ENCODE data around the gene ASMTL.

ASMTL gene

DNA sequence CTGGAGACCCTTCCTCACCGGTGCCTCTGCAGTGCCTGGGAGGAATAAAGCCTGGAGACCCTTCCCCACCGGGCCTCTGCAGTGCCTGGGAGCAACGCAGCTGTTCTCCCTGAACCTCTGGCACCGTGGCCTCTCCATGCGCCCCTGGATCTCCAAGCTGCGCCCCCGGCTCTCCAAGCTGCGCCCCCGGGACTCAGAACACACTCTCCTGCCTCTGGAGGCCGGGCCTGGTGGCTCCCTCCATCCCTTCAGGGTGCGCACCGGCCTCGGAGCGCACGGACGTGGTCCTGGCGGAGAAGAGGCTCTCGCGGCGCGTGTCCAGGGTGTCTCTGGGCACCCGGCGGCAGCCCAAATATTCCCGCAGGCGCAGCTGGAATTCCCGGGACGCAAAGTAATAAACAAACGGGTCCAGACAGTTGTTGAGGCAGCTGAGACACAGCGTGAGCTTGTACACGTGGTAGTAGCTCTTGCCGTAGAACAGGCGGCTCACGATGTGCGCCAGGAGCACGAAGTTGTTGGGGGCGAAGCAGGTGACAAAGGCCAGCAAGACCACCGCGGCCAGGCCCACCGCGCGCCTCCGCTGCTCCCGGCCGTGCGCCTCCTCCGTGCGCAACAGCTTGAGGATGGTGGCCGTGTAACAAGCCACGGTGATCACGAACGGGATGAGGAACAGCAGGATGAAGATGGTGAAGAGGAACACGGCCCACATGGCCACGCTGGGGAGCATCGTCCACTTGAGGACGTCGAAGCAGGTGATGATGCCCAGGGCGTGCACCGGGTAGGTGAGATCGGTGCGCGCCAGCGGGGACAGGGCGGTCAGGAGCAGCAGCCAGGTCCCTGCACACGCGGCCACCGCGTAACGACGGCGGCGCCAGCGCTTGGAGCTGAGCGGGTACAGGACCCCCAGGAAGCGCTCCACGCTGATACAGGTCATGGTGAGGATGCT, 12.8 kb upstream of the ASMTL start:
- no peaks in the 10 kb centered on the region for H3K4me1 ChIP-seq (ENCODE audit: control insufficient read depth, insufficient read depth, low read length)
- H3K27me3 ChIP-seq (replicated peaks; ENCODE audit: control insufficient read depth, insufficient read depth, low read length): peaks cover 40% of the 10 kb centered on the region
- no peaks in the 10 kb centered on the region for H3K9me3 ChIP-seq (ENCODE audit: control insufficient read depth, low read length)
- peak; percentile 7 for DNase-seq (ENCODE audit: low read depth)
- no peak overlapping the region for H3K4me3 ChIP-seq (ENCODE audit: low read length)
- no peaks in the 10 kb centered on the region for H3K36me3 ChIP-seq (ENCODE audit: control insufficient read depth, insufficient read depth, low read length, severe bottlenecking)
- no peak overlapping the region for H3K9ac ChIP-seq (ENCODE audit: low read length)

DNA sequence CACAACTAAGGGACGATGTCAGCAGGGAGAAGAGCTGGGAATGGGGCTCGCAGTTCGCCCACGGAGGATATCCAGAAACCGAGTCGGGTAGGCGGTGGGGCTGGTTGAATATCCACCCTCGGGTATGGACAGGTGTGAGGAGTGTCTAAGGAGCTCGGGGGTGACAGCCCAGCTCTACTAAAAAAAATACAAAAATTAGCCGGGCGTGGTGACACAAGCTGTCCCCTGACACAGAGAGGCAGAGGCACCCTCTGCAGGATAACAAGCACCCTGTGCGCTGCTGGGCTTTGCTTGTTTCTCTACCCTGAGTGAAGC, 12.2 kb upstream of the ASMTL start:
- H3K9ac ChIP-seq (ENCODE audit: low read length): no peak overlapping the region
- no peak for DNase-seq (ENCODE audit: low read depth)
- peaks cover 45% of the 10 kb centered on the region for H3K27me3 ChIP-seq (replicated peaks; ENCODE audit: control insufficient read depth, insufficient read depth, low read length)
- no peaks in the 10 kb centered on the region for H3K4me1 ChIP-seq (ENCODE audit: control insufficient read depth, insufficient read depth, low read length)
- H3K36me3 ChIP-seq (ENCODE audit: control insufficient read depth, insufficient read depth, low read length, severe bottlenecking): no peaks in the 10 kb centered on the region
- H3K4me3 ChIP-seq (ENCODE audit: low read length): no peak overlapping the region
- H3K9me3 ChIP-seq (ENCODE audit: control insufficient read depth, low read length): no peaks in the 10 kb centered on the region

DNA sequence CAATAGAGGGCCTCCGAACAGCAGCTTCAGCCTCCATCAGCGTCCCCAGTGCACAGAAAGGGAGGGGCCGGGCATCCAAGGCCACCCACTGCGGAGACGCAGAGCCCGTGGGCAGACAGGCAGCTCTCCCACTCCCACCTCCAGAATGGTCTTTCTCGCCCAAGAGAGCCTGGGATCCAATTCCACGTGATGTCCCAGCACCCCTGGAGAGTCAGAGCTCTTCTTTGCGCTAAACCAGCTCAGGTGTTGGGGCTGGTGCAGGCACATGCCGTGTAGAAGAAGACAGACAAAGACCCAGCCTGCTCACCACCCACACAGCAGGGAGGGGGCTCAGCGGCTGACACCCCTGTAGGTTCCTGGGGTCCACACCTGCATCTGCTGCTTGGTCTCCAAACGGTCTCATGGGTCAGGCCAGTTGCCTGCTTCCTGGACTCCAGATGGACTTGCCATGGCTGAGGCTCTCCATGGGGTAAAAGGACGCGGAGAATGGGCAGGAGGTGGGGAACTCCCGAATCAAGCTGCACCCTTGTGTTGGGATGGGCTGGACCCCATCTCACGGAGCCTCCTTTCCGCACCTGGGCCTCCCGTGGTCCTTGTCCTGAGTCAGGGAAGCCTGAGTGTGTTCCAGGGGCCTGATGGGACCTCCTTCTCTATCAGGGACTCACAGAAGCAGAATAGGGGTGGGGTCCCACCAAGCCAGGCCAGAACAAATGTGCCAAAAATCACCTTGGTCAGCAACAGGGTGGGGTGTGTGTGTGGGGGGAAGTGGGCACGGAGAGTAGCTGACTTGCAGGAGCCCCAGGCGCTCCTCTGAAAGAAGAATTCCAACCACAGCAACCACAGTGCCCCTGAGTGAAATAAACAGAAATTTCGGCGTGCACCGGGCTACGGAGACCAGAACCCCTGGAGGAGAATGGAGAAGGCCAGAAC, 11.6 kb upstream of the ASMTL start:
- Histone ChIP-seq H3K4me3 (ENCODE audit: low read length) (no peak overlapping the region), H3K36me3 (ENCODE audit: control insufficient read depth, insufficient read depth, low read length, severe bottlenecking) (no peaks in the 10 kb centered on the region), H3K4me1 (ENCODE audit: control insufficient read depth, insufficient read depth, low read length) (no peaks in the 10 kb centered on the region), H3K9me3 (ENCODE audit: control insufficient read depth, low read length) (no peaks in the 10 kb centered on the region), H3K27me3 (replicated peaks; ENCODE audit: control insufficient read depth, insufficient read depth, low read length) (peaks cover 49% of the 10 kb centered on the region), H3K9ac (ENCODE audit: low read length) (no peak overlapping the region)
- no peak for DNase-seq (ENCODE audit: low read depth)

DNA sequence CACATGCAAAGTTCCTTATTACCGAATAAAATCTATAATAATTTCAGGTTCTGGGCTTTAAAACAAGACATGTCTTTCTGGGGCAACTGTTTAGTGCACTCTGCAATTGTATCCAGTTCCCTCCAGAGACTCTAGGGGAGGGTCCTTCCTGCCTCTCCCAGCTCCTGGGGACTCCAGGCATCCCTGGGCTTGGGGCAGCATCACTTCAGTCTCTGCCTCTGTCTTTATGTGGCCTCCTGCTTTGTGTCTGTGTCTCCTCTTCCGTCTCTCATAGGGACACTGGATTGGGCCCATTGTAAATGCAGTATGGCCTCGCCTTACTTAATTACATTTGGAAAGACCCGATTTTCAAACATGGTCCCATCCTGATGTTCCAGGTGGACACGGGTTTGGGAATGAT, 10.9 kb upstream of the ASMTL start:
- Histone ChIP-seq H3K27me3 (replicated peaks; ENCODE audit: control insufficient read depth, insufficient read depth, low read length) (peaks cover 54% of the 10 kb centered on the region), H3K4me3 (ENCODE audit: low read length) (no peak overlapping the region), H3K4me1 (ENCODE audit: control insufficient read depth, insufficient read depth, low read length) (no peaks in the 10 kb centered on the region), H3K36me3 (ENCODE audit: control insufficient read depth, insufficient read depth, low read length, severe bottlenecking) (no peaks in the 10 kb centered on the region), H3K9ac (ENCODE audit: low read length) (no peak overlapping the region), H3K9me3 (ENCODE audit: control insufficient read depth, low read length) (no peaks in the 10 kb centered on the region)
- no peak for DNase-seq (ENCODE audit: low read depth)

DNA sequence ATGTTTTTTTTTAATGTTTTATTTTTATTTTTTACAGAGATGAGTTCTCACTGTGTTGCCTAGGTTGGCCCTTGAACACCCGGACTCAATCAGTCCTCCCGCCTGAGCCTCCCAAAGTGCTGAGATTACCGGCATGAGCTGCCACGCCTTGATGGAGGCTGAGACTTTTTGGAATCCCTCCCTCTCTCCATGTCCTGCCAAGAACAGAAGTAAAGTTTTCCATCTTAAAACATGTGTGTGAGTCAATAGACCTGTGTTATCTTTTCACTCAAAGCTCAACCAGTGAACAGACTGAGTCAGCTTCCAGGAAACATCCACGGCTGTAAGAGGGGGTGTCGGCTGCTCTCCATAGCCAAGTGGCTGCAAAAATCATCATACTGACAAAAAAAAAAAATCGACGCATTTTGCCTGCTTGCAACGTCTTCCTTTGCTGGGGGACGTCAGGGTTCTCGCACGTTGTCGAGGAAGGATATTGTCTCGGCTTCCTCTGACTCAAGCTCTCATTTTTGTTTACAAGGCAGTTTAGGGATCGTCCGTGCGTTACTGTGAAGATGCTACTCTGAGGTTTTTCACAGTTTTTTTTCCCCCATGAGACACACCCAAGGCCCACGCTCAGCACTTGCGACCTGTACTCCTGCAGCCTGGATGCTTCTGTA, 10.0 kb upstream of the ASMTL start:
- Histone ChIP-seq H3K4me3 (ENCODE audit: low read length) (no peak overlapping the region), H3K9ac (ENCODE audit: low read length) (no peak overlapping the region), H3K9me3 (ENCODE audit: control insufficient read depth, low read length) (no peaks in the 10 kb centered on the region), H3K36me3 (ENCODE audit: control insufficient read depth, insufficient read depth, low read length, severe bottlenecking) (no peaks in the 10 kb centered on the region), H3K4me1 (ENCODE audit: control insufficient read depth, insufficient read depth, low read length) (no peaks in the 10 kb centered on the region), H3K27me3 (replicated peaks; ENCODE audit: control insufficient read depth, insufficient read depth, low read length) (peaks cover 57% of the 10 kb centered on the region)
- peak; percentile 49 for DNase-seq (ENCODE audit: low read depth)

DNA sequence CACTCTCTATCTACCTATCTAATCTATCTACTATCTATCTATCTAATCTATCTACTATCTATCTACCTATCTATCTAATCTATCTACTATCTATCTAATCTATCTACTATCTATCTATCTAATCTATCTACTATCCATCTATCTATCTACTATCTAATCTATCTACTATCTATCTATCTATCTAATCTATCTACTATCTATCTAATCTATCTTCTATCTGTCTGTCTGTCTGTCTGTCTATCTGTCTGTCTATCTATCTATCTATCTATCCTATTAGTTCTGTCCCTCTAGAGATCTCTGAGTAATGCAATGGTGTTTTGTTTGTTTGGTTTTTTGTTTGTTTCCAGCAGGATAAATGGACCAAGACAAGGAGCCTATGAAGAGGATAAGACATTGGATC, 9.4 kb upstream of the ASMTL start:
- peaks cover 57% of the 10 kb centered on the region for H3K27me3 ChIP-seq (replicated peaks; ENCODE audit: control insufficient read depth, insufficient read depth, low read length)
- H3K9me3 ChIP-seq (ENCODE audit: control insufficient read depth, low read length): no peaks in the 10 kb centered on the region
- H3K36me3 ChIP-seq (ENCODE audit: control insufficient read depth, insufficient read depth, low read length, severe bottlenecking): no peaks in the 10 kb centered on the region
- H3K9ac ChIP-seq (ENCODE audit: low read length): no peak overlapping the region
- H3K4me3 ChIP-seq (ENCODE audit: low read length): no peak overlapping the region
- no peak for DNase-seq (ENCODE audit: low read depth)
- H3K4me1 ChIP-seq (ENCODE audit: control insufficient read depth, insufficient read depth, low read length): no peaks in the 10 kb centered on the region

DNA sequence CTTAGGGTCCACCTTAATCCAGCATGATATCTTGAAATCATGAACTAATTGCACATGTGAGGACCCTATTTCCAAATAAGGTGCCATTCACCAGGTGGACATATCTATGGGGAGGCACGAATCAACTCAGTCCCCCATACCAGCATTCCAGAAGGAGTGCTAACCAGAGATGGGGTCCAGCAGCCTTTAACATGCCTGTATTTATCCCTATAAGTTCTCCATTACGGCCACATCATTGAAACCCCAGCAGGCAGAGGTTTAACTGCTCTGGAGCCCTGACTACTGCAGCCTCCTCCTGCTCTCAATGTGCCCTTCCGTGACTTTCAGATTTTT, 3.2 kb upstream of the ASMTL start:
- Histone ChIP-seq H3K4me1 (ENCODE audit: control insufficient read depth, insufficient read depth, low read length) (peaks cover 8% of the 10 kb centered on the region), H3K36me3 (ENCODE audit: control insufficient read depth, insufficient read depth, low read length, severe bottlenecking) (no peaks in the 10 kb centered on the region), H3K27me3 (replicated peaks; ENCODE audit: control insufficient read depth, insufficient read depth, low read length) (peaks cover 46% of the 10 kb centered on the region), H3K4me3 (ENCODE audit: low read length) (no peak overlapping the region), H3K9ac (ENCODE audit: low read length) (no peak overlapping the region), H3K9me3 (ENCODE audit: control insufficient read depth, low read length) (no peaks in the 10 kb centered on the region)
- DNase-seq (ENCODE audit: low read depth): no peak

DNA sequence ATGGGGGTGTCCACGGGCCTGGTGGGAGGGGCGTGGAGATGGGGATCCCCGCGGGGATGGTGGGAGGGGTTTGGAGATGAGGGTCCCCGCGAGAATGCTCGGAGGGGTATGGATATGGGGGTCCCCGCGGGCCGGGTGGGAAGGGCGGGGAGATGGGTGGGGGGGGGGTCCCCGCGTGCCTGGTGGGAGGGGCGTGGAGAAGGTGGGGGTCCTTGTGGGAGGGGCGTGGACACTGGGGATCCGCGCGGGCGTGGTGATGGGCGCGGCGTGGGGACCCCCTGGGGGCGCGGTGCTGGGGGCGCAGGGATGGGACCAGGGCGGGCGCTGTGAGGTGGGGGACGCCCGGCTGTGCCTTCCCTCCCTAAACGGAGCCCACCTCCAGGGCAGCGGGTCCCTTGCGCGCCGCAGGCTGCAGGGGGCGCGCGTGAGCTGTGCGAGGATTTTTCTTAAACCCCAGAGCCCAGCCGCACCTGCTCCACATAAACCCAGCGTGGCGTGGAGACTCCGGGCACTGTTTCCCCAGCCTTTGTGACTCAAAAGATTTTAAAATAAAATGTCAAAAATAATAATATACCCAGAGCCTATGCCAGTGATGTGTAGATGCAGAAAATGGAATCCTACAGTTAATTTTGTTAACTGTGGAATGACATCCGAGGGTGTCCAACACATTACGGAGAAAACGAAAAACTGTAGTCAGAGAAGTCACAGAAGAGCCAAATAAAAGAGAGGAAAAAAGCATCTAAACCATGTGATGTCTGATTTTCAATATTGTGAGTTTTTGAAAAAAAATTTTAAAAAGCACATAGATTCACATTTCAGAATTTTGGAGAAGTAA, 1.5 kb upstream of the ASMTL start:
- H3K4me1 ChIP-seq (ENCODE audit: control insufficient read depth, insufficient read depth, low read length): peaks cover 8% of the 10 kb centered on the region
- H3K27me3 ChIP-seq (replicated peaks; ENCODE audit: control insufficient read depth, insufficient read depth, low read length): peaks cover 33% of the 10 kb centered on the region
- peak overlapping the region; percentile 47 for H3K4me3 ChIP-seq (ENCODE audit: low read length)
- no peaks in the 10 kb centered on the region for H3K9me3 ChIP-seq (ENCODE audit: control insufficient read depth, low read length)
- H3K36me3 ChIP-seq (ENCODE audit: control insufficient read depth, insufficient read depth, low read length, severe bottlenecking): no peaks in the 10 kb centered on the region
- peak; percentile 94 for DNase-seq (ENCODE audit: low read depth)
- H3K9ac ChIP-seq (ENCODE audit: low read length): no peak overlapping the region

DNA sequence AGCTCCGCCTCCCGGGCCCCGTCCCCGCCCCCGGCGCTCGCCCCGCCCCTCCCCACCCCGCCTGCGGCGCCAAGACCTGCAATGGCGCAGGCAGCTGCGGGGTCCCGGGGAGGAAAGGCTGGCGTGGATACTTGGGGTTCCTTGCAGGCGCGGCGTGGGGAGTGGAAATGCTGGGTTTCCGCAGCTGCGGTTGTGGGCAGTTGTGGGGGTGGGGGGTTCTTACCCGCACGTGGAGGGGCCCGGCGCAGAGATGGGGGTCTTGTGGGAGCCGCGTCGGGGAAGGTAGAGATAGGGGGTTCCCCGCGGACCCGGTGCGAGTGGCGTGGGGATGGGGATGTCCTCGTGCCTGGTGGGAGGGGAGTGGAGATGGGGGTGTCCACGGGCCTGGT, 680 bp upstream of the ASMTL start:
- peaks cover 8% of the 10 kb centered on the region for H3K4me1 ChIP-seq (ENCODE audit: control insufficient read depth, insufficient read depth, low read length)
- DNase-seq (ENCODE audit: low read depth): no peak
- no peaks in the 10 kb centered on the region for H3K9me3 ChIP-seq (ENCODE audit: control insufficient read depth, low read length)
- H3K4me3 ChIP-seq (ENCODE audit: low read length): peak overlapping the region; percentile 83
- peak overlapping the region; percentile 79 for H3K9ac ChIP-seq (ENCODE audit: low read length)
- H3K36me3 ChIP-seq (ENCODE audit: control insufficient read depth, insufficient read depth, low read length, severe bottlenecking): no peaks in the 10 kb centered on the region
- H3K27me3 ChIP-seq (replicated peaks; ENCODE audit: control insufficient read depth, insufficient read depth, low read length): peaks cover 26% of the 10 kb centered on the region

DNA sequence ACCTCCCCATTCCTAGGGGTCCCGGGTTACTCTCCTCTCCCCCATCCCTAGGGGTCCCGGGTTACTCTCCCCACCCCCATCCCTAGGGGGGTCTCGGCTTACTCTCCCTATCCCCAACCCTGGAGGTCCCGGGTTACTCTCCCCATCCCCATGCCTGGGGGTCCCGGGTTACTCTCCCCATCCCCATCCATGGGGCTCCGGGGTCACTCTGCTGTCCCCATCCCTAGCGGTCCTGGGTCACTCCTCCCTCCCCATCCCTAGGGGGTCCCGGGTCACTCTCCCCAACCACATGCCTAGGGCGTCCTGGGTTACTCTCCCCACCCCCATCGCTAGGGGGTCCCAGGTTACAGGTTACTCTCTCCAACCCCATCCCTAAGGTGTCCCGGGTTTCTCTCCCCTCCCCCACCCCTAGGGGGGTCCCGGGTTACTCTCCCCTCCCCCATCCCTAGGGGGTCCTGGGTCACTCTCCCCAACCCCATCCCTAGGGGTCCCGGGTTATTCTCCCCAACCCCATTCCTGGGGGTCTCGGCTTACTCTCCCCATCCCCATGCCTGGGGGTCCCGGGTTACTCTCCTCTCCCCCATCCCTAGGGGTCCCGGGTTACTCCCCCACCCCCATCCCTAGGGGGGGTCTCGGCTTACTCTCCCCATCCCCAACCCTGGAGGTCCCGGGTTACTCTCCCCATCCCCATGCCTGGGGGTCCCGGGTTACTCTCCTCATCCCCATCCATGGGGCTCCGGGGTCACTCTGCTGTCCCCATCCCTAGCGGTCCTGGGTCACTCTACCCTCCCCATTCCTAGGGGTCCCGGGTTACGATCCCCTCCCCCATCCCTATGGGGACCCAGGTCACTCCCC, 821 bp downstream of the ASMTL start:
- H3K4me3 ChIP-seq (ENCODE audit: low read length): peak overlapping the region; percentile 89
- peak overlapping the region; percentile 91 for H3K9ac ChIP-seq (ENCODE audit: low read length)
- DNase-seq (ENCODE audit: low read depth): no peak
- H3K4me1 ChIP-seq (ENCODE audit: control insufficient read depth, insufficient read depth, low read length): peaks cover 8% of the 10 kb centered on the region
- H3K27me3 ChIP-seq (replicated peaks; ENCODE audit: control insufficient read depth, insufficient read depth, low read length): peaks cover 12% of the 10 kb centered on the region
- no peaks in the 10 kb centered on the region for H3K9me3 ChIP-seq (ENCODE audit: control insufficient read depth, low read length)
- no peaks in the 10 kb centered on the region for H3K36me3 ChIP-seq (ENCODE audit: control insufficient read depth, insufficient read depth, low read length, severe bottlenecking)
